NCI-H69 (cell line): Measurements from ENCODE around the gene CDKL2.

Experiments used
- DNase-seq: peaks from one replicate; lab custom pipeline; 2025; lab: John Stamatoyannopoulos, UW

Gene CDKL2

GRCh38 chr4:75639124-75639695, 8.9 kb upstream of the CDKL2 start:
- no peak for DNase-seq

GRCh38 chr4:75637827-75638226, 7.5 kb upstream of the CDKL2 start:
- DNase-seq: no peak

- DNase-seq: no peak
Observed at GRCh38 chr4:75637176-75637575, 6.8 kb upstream of the CDKL2 start.

- DNase-seq: no peak
Observed at GRCh38 chr4:75634951-75635350, 4.6 kb upstream of the CDKL2 start.

GRCh38 chr4:75634281-75634680, 4.0 kb upstream of the CDKL2 start:
- no peak for DNase-seq

- DNase-seq: no peak
Observed at GRCh38 chr4:75633846-75634245, 3.5 kb upstream of the CDKL2 start.

- no peak for DNase-seq
Observed at GRCh38 chr4:75630937-75631329, 605 bp upstream of the CDKL2 start.

- DNase-seq: no peak
Observed at GRCh38 chr4:75629239-75629638, 1.1 kb downstream of the CDKL2 start.

GRCh38 chr4:75623026-75623425, 7.3 kb downstream of the CDKL2 start:
- no peak for DNase-seq

GRCh38 chr4:75621715-75622114, 8.6 kb downstream of the CDKL2 start:
- no peak for DNase-seq

GRCh38 chr4:75612306-75612705, 18.0 kb downstream of the CDKL2 start:
- no peak for DNase-seq

GRCh38 chr4:75605928-75606327, 24.4 kb downstream of the CDKL2 start:
- DNase-seq: peak; percentile 0

- no peak for DNase-seq
Observed at GRCh38 chr4:75599647-75600046, 30.7 kb downstream of the CDKL2 start.

GRCh38 chr4:75598390-75598789, 31.9 kb downstream of the CDKL2 start:
- no peak for DNase-seq

- no peak for DNase-seq
Observed at GRCh38 chr4:75596061-75596460, 34.3 kb downstream of the CDKL2 start.

GRCh38 chr4:75593393-75593792, 36.9 kb downstream of the CDKL2 start:
- no peak for DNase-seq

- DNase-seq: peak; percentile 0
Observed at GRCh38 chr4:75584067-75584466, 46.3 kb downstream of the CDKL2 start.

GRCh38 chr4:75567725-75568124, 62.6 kb downstream of the CDKL2 start:
- no peak for DNase-seq

GRCh38 chr4:75566911-75567310, 63.4 kb downstream of the CDKL2 start:
- DNase-seq: no peak

- DNase-seq: no peak
Observed at GRCh38 chr4:75565481-75565880, 64.8 kb downstream of the CDKL2 start.

- no peak for DNase-seq
Observed at GRCh38 chr4:75564023-75564422, 66.3 kb downstream of the CDKL2 start.

GRCh38 chr4:75561789-75562188, 68.5 kb downstream of the CDKL2 start:
- no peak for DNase-seq

GRCh38 chr4:75557696-75558095, 72.6 kb downstream of the CDKL2 start:
- no peak for DNase-seq

GRCh38 chr4:75555294-75556164, 74.8 kb downstream of the CDKL2 start, which contains the start of gene ODAPH:
TSS of gene ODAPH (plus strand) at chr4:75556066. CDS start at chr4:75556083, 17 bp downstream.
- peak; percentile 1 for DNase-seq
